NCI-H1048 (cell line): ENCODE results near the gene FADS2.
"Not testable (repeated sequence)": the region's sequence is repeated elsewhere in the genome, so short reads cannot be mapped to it uniquely, and the experiment has no call there.

Source experiments
- DNase-seq: peaks from one replicate; lab custom pipeline; 2025; lab: John Stamatoyannopoulos, UW

Gene FADS2

DNA sequence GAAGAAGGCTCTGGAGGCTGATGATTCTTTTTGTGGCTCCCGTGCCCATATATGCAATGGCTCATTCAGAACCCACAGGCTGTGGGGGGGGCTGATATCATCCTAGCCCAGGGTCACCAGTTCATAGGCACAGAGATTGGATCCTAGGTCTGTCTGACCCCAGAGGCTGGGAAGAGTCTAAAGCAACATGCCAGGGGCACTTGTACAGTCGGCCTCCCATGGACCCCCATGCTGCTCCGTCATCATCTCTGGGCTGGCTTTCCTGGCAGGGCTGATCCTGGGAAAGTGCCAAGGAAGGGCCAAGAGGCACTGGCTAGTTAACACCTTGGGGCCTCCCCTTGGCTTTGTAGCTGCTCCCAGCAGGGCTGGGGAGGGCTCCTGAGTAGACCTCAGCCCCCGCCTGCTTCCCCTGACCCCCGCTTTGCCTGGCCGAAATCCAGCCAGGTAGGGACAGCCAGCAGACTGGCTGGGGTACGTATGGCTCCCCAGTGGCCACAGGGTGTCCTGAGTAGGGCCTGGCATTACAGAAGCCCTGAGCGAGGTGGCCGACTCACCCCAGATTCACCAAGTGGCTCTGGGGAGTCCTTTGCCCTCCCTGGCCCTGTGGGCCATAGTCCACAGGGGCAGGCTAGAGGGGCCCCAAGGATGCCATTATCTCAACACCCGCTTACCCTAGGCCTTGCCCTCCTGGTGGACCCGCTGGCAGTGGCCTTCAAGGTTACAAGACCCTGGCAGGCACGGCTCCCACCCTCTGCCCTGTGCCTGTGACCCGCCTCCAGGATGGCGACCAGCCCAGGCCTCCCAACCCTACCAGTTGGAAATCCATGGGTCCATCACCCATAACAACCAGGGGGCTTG, 40.7 kb downstream of the FADS2 start:
- no peak for DNase-seq

- DNase-seq: no peak
Observed at GRCh38 chr11:61869429-61869707, 41.3 kb downstream of the FADS2 start.

DNA sequence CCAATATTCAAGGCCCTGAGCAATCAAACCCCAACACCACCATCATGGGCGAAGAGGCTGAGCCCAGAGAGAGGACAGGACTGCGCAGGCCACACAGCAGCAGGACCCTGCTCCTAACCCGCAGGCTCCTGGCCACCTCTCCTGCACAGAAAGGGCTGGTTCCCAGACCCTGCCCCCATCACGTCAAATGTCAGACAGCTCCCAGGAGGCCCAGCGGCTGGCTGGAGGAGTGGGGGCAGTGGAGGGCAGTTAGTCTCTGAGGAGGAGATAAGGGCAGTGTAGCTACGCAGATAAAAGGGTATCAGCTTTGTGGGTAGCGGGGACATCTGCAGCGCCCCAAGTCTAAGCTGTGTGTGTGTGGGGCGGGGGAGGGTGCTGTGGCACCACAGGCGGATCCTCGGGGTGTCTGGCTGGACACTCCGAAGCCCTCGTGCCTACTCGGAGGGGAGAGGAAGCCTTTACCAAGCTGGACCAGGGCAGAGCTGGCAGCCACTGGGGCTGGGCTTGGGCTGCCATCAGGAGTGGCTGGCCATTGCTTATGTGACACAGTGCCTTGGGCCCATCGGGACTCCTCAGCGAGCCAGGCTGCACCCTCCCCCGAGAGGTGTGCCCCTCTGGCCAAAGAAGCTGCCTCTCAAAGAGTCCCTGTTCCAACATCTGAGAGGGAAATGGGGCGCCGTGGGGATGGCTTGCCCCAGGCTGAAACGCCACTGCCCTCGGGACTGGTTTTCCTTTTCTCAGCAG, 41.8 kb downstream of the FADS2 start:
- no peak for DNase-seq

- DNase-seq: no peak
Observed at GRCh38 chr11:61870541-61871031, 42.5 kb downstream of the FADS2 start.

DNA sequence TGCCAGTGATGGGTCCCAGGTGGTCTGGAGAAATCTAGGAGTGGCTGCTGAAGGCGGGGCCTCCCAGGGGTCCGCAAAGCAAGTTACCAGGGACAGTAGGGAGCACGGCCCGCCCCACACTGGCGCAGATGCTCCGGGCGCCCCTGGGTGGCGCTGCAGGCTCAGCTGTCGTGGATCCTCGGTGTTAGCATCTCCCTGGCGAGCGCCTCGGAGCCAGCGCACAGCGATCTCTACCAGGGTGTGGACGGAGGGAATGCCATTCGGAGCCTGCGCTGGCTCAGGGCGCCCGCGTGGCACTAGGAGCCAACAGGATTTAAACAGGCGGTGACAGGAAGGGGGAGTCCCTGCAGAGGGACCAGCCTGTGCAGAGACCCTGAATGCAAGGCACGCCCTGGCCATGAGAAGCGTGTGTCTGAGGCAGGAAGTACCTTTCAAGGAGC, 43.1 kb downstream of the FADS2 start:
- peak; percentile 66 for DNase-seq

- no peak for DNase-seq
Observed at GRCh38 chr11:61872935-61873565, 45.0 kb downstream of the FADS2 start.

DNA sequence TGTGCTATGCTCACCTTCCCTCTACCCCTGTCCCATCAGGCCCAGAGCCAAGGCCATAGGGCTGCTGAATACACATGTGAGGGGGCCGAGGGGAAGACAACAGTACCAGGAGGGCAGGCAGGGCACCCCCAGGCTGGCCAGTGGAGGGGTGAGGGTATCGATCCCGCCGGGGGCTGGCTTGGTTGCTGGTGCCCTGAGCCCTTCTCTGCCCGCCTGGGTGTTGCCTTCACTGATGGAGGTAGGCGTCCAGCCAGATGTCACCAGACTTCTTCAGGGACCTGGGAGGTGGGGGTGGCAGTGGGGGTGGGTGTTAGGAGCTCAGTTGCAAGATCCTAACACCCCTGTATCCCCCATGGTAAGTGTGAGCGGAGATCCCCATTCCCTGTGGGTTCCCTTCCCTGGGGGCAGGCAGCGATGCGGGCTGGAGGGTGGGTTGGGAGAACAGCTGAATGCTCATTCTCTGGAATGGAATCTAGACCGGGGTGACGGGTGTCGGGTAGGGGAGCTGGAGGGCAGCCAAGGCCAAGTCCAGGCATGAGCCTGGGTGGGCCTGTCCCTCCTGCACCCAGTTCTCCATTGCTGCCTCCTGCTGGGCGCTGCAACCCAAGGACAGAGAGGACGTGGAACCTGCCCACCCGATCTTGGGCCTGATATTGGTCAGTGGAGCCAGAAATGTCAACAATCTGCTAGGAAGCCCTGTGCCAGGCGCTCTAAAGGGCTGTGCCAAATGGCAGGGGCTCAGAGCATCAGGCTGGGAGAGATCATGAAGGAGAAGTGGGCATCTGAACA, 45.7 kb downstream of the FADS2 start:
- no peak for DNase-seq

DNA sequence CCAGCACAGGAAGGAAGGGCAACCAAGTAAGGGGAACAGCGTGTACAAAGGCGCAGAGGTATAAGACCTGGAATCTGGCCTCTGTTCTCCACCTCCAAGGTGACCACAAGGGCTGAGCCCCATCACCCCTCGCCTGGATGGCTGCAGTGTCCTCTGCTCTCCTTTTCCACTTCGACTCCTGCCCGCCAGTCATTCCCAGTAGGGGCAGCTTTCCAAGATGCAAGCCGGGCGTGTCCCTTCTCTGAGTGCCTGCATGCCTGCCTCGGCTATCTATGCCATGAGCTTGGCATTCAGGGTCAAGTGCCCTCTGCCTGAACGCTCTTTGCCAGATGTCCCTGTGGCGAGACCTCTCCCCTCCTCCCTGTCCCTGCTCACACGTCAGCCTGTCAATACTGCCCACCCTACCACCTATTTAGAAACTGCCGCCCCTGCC, 46.3 kb downstream of the FADS2 start:
- DNase-seq: no peak

- no peak for DNase-seq
Observed at GRCh38 chr11:61874853-61875252, 46.8 kb downstream of the FADS2 start.

GRCh38 chr11:61875698-61876097, 47.6 kb downstream of the FADS2 start:
- DNase-seq: no peak

DNA sequence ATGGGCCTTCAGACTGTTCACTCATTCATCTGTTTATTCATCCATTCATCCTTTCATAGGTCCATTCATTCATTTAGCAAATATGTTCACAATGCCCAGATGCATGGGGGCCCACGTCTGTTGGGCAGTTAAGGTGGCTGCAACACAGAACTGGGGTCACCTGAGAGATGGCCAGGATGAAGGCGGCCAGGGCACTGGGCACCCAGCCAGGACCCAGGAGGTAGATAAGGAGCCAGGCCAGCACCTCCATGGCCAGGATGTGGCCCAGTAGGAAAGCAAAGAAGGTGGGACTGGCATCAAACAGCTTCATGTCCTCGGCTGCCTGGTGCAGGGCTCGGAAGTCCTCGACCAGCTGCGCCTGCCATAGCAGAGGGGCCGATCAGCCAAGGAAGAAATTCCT, 51.1 kb downstream of the FADS2 start:
- DNase-seq: no peak

- no peak for DNase-seq
Observed at GRCh38 chr11:61880031-61880430, 51.9 kb downstream of the FADS2 start.

DNA sequence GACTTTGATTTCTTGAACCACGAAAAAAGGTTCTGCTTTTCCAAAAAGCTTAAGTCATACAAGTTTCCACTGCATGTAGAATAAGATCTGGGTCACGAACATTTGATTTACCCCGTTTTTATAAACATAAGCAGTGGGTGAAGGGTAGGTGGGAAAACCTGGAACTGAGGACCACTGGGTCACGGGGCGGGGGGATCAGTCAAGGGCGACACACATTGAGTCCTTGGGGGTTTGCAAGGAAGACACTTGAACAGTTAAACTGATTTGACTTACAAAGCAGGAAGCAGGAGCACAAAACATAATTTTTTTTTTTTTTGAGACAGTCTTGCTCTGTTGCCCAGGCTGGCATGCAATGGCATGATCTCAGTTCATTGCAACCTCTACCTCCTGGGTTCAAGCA, 52.4 kb downstream of the FADS2 start:
- no peak for DNase-seq

DNA sequence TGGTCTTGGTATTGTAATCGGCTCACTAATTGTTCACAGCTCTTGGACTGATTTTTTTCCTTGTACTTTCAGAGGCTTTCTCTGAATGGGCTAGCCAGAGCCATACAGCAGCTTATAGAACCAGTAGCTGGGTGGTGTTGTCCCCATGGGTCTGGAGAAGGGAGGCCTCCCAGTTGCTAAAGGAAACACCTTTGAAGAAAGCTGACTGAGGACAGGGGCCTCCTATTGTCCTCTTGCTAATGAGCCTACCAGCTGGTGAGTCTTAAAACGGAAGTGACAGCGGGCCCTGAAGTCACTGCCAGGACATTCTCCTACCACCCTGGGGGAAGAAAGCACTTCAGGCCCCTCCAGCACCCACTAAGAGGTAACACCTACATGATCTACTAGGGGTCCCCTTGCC, 53.3 kb downstream of the FADS2 start:
- DNase-seq: no peak

GRCh38 chr11:61882267-61882666, 54.2 kb downstream of the FADS2 start:
- DNase-seq: not testable (repeated sequence)

DNA sequence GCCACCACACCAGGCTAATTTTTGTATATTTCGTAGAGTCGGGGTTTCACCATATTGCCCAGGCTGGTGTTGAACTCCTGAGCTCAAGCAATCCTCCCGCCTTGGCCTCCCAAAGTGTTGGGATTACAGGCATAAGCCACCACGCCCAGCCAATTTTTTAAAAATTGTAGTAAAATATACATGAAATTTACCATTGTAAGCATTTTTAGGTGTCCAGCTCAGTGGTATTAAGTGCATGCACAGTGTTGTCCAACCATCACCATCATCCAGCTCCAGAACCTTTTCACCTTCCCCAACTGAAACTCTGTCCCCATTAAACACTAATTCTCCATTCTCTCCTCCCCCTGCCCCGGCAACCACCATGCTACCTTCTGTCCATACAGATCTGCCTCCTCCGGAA, 54.8 kb downstream of the FADS2 start:
- DNase-seq: no peak

GRCh38 chr11:61883327-61883726, 55.2 kb downstream of the FADS2 start:
- no peak for DNase-seq

GRCh38 chr11:61883947-61884346, 55.8 kb downstream of the FADS2 start:
- DNase-seq: no peak

DNA sequence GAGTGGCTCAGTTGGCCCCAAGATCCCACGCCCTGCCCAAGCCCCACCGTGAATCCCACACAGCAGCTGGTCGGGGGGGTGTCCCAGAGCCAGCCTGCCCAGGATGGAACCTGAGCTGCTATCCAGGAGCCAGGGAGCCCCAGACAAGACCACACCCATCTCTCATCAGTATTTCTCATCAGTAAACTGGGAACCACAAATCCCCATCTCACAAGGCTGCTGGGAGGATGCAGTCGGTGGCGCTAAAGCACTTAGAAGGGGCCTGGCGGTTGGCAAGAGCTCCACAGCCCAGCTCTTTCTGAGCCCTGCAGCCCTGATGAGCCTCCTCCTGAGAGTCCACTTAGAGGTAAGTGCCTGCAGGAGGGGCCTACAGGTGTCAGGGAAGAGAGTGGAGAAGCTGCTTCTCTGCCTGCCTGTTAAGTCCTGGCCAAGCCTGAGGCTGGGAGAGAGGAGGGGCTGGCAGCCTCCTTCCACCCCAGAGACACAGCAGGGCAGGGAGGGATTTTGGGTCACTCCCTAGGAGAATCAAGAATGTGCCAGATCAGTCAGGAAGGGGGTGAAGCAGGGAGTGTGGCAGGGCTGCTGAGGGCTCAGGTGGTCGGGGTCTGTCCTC, 57.2 kb downstream of the FADS2 start:
- no peak for DNase-seq

- DNase-seq: no peak
Observed at GRCh38 chr11:61885784-61886580, 57.9 kb downstream of the FADS2 start.

DNA sequence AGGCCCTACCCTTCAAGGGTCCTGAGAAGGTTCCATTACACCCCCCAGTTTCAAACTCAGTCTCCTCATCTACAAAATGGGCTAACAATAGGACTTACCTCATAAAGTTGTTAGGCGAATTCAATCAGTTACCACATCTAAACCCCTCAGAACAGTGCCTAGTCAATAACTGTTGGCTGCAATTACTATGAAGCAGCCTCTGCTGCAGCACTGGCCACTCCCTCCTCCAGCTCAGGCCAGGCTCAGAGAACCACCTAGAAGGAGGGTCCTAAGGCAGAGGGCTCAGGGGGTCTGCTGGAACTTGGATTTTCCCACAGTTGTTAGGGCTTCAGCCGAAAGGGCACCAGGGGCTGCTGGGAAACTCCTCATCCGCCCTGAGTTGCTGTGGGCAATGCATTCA, 58.5 kb downstream of the FADS2 start:
- no peak for DNase-seq
